ENCODE measurements around the gene GYPA. TPM values are rescaled to one million over a fixed set of nuclear protein-coding genes. Genes with fewer than 3 reads are reported as not detected.
"Not testable (repeated sequence)": the region's sequence is repeated elsewhere in the genome, so short reads cannot be mapped to it uniquely, and the experiment has no call there.

The GYPA gene
- polyA plus RNA-seq (ENCODE audit: low read depth in 6 of 6) = not detected

DNA sequence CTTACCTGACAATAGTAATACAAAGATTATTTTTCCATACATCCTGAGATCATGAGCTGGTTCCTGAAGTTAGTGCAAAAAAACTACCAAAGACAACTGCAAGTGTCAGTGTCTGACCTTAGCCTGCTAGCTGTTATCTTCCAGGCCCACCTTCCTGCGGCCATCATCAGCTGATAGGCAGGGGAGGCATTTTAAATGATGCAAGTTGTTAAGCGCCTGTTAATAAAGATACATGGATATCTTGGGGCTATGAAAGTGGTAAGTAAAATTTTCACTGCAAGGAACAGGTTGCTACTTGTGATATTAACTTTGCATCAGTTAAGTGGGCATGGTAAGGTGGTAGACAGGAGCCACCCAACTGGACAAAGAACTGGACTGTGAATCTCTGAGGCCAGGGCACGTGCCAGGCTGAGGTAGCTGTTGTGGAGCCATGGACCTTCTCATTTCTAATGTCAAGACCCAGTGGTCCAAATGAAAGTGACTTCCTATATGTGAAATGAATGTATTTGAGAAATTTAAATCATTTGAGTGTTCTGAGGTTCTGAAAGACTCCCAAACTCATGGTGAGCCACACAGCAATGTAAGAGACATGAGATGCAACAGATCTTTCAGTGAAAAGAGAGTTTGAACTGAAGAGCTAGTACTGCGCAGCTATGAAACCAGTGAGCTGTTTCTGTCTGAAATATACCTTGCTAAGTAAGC is at the start of gene GYPA:
GYPA (minus strand) TSS at position 125 of the 702 bp plus-strand sequence; CDS start at position 42, 83 bp downstream.
- not testable (repeated sequence) for ATAC-seq (ENCODE audit: low read depth in 2 of 2); H3K27me3 Mint-ChIP-seq; H3K9me3 Mint-ChIP-seq; H3K4me3 Mint-ChIP-seq; H3K4me1 Mint-ChIP-seq; H3K27ac Mint-ChIP-seq; H3K36me3 Mint-ChIP-seq; DNase-seq

DNA sequence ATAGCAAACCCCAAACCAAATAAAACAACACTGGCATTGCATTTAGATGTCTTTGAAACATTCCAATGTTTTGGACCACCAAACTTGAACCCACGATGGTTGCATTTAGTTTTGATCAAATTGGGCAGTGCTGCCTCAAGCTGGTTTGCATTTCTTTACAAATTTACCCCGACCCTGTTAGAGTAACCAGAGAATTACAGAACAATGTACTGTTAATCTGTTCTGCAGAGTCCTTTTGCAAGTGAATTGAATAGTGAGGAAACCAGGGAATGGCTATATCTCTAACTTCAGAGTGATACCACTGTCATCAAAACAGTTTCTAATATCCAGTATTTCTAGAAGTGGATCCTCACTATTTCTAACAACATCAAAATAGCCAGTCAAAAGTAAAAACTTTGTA is 49.5 kb upstream of the GYPA start:
- H3K36me3 Mint-ChIP-seq = peaks cover 0 to 3% of the 10 kb centered on the region in 2 donors
- ATAC-seq (ENCODE audit: low read depth in 2 of 2) (no peak), DNase-seq (no peak)
- peaks cover 0 to 4% (median 4%) of the 10 kb centered on the region in 3 donors for H3K4me1 Mint-ChIP-seq
- H3K27me3 Mint-ChIP-seq = peaks cover 4 to 10% (median 4%) of the 10 kb centered on the region in 3 donors
- no peak overlapping the region for H3K4me3 Mint-ChIP-seq
- no peak overlapping the region for H3K27ac Mint-ChIP-seq
- peaks cover 0 to 12% (median 6%) of the 10 kb centered on the region in 7 donors for H3K9me3 Mint-ChIP-seq

DNA sequence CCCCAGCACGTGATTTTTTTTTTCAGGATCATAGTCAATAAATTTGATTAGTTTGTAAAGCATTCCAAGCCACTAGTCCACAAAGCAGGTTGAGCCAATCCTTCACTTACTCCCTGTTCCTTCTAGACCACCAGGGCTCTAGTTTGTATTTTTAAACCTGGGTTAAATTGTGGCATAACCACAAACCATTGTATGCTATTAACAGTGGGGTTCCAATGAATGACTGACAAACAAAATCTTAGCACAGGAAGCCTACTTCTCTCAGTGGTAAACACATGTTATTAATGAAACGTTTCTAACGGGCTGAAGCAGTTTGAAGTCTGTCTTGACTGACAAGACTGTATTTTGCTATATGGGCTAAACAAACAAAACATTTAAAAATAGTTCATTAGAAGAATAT is 48.6 kb upstream of the GYPA start:
- Mint-ChIP-seq H3K36me3 (no peaks in the 10 kb centered on the region), H3K9me3 (peaks cover 0 to 4% (median 0%) of the 10 kb centered on the region in 7 donors), H3K4me3 (no peak overlapping the region), H3K4me1 (peaks cover 0 to 6% (median 5%) of the 10 kb centered on the region in 3 donors), H3K27me3 (peaks cover 4 to 10% (median 4%) of the 10 kb centered on the region in 3 donors), H3K27ac (no peak overlapping the region)
- ATAC-seq (ENCODE audit: low read depth in 2 of 2) (no peak), DNase-seq (no peak)

DNA sequence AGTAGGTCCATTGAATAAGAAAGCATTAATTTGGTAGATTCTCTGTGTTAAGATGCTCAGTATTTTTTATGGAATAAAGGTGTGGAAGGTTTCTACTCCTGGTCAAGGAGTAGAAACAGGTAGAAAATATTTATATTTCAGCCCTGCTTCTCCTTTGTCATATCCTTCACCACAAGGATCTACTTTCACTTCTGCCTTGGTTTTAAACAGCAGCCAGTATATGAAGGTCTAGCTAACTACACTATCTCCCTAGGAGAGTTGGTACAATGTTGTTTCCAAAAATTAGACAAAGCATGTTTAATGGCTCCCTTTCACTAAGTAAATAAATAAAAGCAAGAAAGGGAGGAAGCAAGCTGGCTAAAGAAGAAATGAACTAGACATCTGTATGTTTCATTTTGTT is 44.6 kb upstream of the GYPA start:
- Mint-ChIP-seq H3K27me3 (no peaks in the 10 kb centered on the region), H3K36me3 (no peaks in the 10 kb centered on the region), H3K4me1 (peaks cover 17 to 23% (median 18%) of the 10 kb centered on the region in 3 donors), H3K9me3 (no peaks in the 10 kb centered on the region), H3K27ac (no peak overlapping the region), H3K4me3 (no peak overlapping the region)
- DNase-seq (no peak), ATAC-seq (ENCODE audit: low read depth in 2 of 2) (peak; percentile 37 to 46)

DNA sequence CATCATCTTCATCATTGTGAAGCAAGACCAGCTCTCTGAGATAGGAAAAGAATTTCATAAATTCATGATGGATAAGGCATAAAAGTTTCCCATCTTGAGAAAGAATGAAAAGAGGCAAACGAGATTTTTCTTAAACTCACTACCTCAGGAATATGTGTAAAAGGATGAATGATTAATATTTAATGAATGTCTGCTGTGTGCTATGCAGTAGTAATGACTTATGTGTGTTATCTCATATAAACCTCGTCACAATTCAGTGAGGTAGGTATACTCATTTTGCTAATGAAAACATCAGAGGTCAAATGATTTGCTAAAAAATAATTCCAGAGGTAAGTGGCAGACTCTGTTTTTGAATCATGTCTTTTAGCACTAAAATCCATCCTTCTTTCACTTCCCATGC is 42.6 kb upstream of the GYPA start:
- peak overlapping the region in 2 of 6 donors; percentile 0 to 42 for H3K27ac Mint-ChIP-seq
- H3K36me3 Mint-ChIP-seq = no peaks in the 10 kb centered on the region
- peak overlapping the region in 1 of 8 donors; percentile 11 for H3K4me3 Mint-ChIP-seq
- no peaks in the 10 kb centered on the region for H3K9me3 Mint-ChIP-seq
- DNase-seq = no peak
- no peaks in the 10 kb centered on the region for H3K27me3 Mint-ChIP-seq
- H3K4me1 Mint-ChIP-seq = peaks cover 21 to 27% (median 23%) of the 10 kb centered on the region in 3 donors
- no peak for ATAC-seq (ENCODE audit: low read depth in 2 of 2)

DNA sequence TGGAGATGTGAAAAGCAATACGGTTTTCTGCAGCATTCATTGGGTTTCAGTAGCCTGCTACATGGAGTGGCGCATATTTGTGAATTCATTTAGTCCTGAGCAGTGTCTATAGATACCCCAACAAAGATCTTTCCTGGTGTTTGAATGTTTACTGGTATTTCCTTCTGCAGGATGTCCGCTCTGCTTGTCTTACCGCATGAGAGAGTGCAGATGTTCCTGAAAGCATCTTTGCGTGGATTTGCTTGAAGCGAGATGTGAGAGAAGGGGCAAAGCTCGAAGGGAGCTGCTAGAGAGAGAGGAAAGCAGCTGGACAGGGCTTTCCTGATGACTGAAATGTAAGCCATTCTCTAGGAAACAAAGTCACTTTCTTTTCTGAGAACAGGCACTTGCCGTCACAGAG is 40.9 kb upstream of the GYPA start:
- peaks cover 21 to 27% (median 23%) of the 10 kb centered on the region in 3 donors for H3K4me1 Mint-ChIP-seq
- no peaks in the 10 kb centered on the region for H3K27me3 Mint-ChIP-seq
- peak overlapping the region in 7 of 8 donors; percentile 3 to 80 (median 48) for H3K4me3 Mint-ChIP-seq
- ATAC-seq (ENCODE audit: low read depth in 2 of 2) = peak; percentile 48 to 65
- no peaks in the 10 kb centered on the region for H3K36me3 Mint-ChIP-seq
- DNase-seq = peak; percentile 4
- H3K9me3 Mint-ChIP-seq = no peaks in the 10 kb centered on the region
- peak overlapping the region in 4 of 6 donors; percentile 1 to 58 (median 11) for H3K27ac Mint-ChIP-seq

DNA sequence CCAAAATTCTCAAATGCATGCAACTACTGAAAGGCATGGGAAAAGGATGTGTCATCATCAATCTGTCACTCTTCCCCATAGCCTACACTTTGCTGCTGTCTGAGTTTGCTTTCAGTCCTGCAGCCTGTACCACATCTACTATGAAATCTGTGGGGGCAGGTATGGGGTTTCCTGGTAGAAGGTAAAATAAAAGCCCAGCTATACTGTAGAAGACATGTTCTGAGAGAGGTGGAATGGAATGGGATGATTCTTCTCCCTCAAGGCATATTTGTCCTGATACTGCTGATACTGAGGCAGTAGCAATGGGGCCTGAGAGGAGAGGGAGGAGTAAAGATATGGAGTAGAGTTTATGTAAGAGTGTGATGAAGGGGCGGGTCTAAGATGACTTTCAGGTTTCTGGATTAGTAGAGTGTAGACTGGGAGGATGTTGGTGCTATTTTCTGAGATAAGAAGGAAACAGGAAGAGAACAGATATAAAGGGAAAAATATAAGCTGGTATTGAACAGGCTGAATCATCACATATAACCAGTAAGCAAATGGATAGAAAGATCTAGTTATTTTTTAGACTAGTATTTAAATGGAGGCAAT is 38.7 kb upstream of the GYPA start:
- no peaks in the 10 kb centered on the region for H3K27me3 Mint-ChIP-seq
- DNase-seq = no peak
- peaks cover 16 to 23% (median 22%) of the 10 kb centered on the region in 3 donors for H3K4me1 Mint-ChIP-seq
- H3K9me3 Mint-ChIP-seq = no peaks in the 10 kb centered on the region
- ATAC-seq (ENCODE audit: low read depth in 2 of 2) = no peak
- no peak overlapping the region for H3K27ac Mint-ChIP-seq
- peak overlapping the region in 1 of 8 donors; percentile 1 for H3K4me3 Mint-ChIP-seq
- no peaks in the 10 kb centered on the region for H3K36me3 Mint-ChIP-seq

DNA sequence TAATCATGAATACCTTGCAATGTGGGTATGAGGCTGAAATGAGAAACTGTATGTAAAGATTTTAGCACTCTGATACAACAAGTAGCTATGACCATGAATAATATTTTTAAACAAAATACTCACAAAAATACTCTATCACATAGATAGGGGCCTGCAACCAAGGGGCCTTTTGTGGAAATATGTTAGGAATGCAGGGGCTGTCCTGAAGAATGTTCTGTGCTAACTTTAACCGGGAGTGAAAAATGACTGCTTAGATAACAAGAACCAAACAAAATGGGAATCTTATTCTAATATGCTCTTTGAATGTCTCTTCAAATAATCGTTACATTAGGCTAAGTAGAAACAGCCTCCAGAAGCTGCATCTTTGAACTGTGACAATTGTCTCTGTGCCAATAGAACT is 37.9 kb upstream of the GYPA start:
- no peaks in the 10 kb centered on the region for H3K36me3 Mint-ChIP-seq
- H3K4me1 Mint-ChIP-seq = peaks cover 16 to 23% (median 22%) of the 10 kb centered on the region in 3 donors
- H3K4me3 Mint-ChIP-seq = no peak overlapping the region
- DNase-seq (no peak), ATAC-seq (ENCODE audit: low read depth in 2 of 2) (no peak)
- H3K27me3 Mint-ChIP-seq = no peaks in the 10 kb centered on the region
- H3K27ac Mint-ChIP-seq = no peak overlapping the region
- H3K9me3 Mint-ChIP-seq = no peaks in the 10 kb centered on the region

DNA sequence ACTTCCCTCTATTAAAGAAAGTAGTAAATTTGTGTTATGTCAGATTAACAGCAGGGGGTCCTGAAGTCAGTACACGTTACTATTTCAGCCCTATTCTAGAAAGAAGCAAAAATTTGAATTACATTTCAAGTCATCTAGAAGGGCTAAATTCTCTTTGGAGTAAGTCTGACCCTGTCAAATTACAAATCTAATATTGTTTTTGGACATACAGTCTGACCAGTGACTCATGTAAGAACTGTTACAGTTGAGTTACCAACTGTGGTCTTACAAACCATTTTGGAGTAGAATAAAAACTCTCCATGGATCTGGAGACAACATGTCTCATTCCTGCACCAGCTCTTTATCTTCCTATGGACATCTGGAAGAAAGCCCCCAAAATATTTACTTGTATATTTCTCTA is 36.0 kb upstream of the GYPA start:
- Mint-ChIP-seq H3K4me3 (no peak overlapping the region), H3K36me3 (no peaks in the 10 kb centered on the region), H3K9me3 (no peaks in the 10 kb centered on the region), H3K27ac (no peak overlapping the region), H3K27me3 (no peaks in the 10 kb centered on the region), H3K4me1 (peaks cover 9 to 12% (median 9%) of the 10 kb centered on the region in 3 donors)
- ATAC-seq (ENCODE audit: low read depth in 2 of 2) = no peak
- no peak for DNase-seq

DNA sequence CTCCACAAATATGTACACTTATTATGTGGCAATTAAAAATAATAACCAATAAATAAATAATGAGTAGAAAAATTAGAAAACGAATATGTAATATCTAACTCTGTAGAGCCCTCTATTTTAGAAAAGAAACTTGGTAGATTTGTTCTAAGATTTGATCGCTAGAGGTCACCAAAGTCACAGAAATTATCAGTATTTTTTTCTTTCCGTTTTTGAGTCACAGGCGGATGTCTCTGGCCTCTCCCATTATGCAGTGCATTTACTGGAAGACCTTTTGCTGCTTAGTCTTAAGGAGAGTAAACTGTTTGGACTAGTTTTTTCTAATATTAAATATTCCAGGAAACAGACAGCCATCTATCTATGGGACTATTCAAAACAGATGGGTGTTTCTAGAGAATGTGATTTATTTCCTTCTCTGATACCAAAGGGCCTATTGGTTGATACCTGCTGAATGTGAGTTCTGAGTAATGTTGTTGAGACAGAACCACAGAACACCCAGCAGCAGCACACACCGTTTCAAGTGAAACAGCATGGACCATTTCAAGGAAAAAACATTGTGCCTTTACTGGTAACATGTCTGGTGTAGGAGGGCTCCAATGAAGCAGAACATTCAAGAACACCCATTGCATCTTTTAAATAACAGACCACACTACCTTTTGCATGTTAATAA is 34.0 kb upstream of the GYPA start:
- no peak overlapping the region for H3K4me3 Mint-ChIP-seq
- peak; percentile 36 for DNase-seq
- H3K27me3 Mint-ChIP-seq = no peaks in the 10 kb centered on the region
- ATAC-seq (ENCODE audit: low read depth in 2 of 2) = peak; percentile 28 to 39
- H3K4me1 Mint-ChIP-seq = peaks cover 4 to 6% (median 5%) of the 10 kb centered on the region in 3 donors
- H3K36me3 Mint-ChIP-seq = no peaks in the 10 kb centered on the region
- H3K9me3 Mint-ChIP-seq = no peaks in the 10 kb centered on the region
- no peak overlapping the region for H3K27ac Mint-ChIP-seq

DNA sequence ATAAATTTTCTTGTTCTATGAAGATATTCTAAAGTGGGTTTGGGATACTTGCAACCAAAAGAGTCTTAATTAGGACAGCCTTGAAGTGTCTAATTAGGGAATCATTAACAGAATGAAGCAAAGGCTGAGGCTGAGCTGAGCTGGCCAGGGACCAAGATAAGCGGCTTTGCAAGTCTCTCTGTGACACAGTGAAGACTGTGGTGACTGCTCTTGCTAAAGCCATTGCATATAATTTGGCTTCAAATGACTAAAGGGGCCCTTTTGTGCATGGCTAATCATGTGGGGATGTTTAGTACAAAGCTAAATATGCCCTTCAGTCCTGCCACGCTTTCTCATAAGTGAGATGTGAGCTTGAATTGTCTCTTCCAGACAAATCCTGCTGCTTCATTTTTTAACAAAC is 31.2 kb upstream of the GYPA start:
- ATAC-seq (ENCODE audit: low read depth in 2 of 2) (no peak), DNase-seq (no peak)
- Mint-ChIP-seq H3K4me1 (peaks cover 0 to 2% (median 0%) of the 10 kb centered on the region in 3 donors), H3K4me3 (no peak overlapping the region), H3K27me3 (peaks cover 0 to 5% (median 4%) of the 10 kb centered on the region in 3 donors), H3K36me3 (no peaks in the 10 kb centered on the region), H3K9me3 (no peaks in the 10 kb centered on the region), H3K27ac (no peak overlapping the region)

DNA sequence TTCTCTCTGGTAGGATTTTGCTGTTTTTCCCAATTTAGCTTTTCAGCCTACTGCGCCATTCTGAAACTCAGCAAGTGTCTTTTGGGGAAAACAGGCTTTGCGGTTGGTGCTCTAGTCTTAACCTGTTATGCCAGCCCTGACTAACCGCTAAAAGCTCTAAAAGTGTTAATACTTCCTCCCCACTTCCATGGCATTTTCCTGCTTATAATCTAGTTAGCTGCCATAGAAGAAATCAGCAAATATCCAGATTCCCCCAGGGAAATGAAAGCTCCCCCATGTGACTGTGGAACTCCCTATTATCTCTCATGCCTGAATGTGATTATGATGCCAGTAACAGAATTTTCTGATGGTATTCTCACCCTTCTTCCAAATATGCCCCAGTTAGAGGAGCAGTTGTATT is 28.7 kb upstream of the GYPA start:
- Mint-ChIP-seq H3K4me3 (no peak overlapping the region), H3K36me3 (no peaks in the 10 kb centered on the region), H3K9me3 (peaks cover 0 to 6% (median 1%) of the 10 kb centered on the region in 7 donors), H3K4me1 (no peaks in the 10 kb centered on the region), H3K27me3 (peaks cover 0 to 5% (median 4%) of the 10 kb centered on the region in 3 donors), H3K27ac (peak overlapping the region in 1 of 6 donors; percentile 10)
- ATAC-seq (ENCODE audit: low read depth in 2 of 2) (no peak), DNase-seq (no peak)

DNA sequence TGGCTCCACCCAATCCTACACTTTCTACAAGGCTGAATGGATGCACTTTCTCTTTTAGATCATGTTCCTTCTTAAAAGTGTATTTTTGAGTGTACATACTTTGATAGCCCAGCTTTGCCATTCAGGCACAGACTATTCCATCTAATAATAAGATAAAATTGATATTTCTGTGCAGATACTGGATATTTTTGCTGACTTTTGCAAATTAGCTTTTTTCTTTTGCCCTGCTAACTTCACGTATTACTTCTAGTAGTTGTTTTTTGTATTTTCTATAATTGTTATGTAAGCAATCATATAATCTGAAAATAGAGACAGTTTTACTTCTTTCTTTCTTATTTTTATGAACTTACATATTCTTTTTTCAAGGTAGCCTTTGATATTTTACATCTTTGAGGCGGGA is 13.5 kb upstream of the GYPA start:
- no peak overlapping the region for H3K4me3 Mint-ChIP-seq
- no peak for ATAC-seq (ENCODE audit: low read depth in 2 of 2)
- H3K27me3 Mint-ChIP-seq = peaks cover 0 to 9% (median 3%) of the 10 kb centered on the region in 3 donors

More for the DNA sequence above, 13.5 kb upstream of the GYPA start:
- no peak for DNase-seq
- H3K4me1 Mint-ChIP-seq = no peaks in the 10 kb centered on the region
- H3K9me3 Mint-ChIP-seq = peaks cover 0 to 27% (median 18%) of the 10 kb centered on the region in 7 donors
- no peak overlapping the region for H3K27ac Mint-ChIP-seq
- no peaks in the 10 kb centered on the region for H3K36me3 Mint-ChIP-seq

Measured in naive B cell (primary cell).